Smooth muscle cell (in vitro differentiated cells): ENCODE results near the gene STIM2. TPM values are rescaled to one million over a fixed set of nuclear protein-coding genes. Genes with fewer than 3 reads are reported as not detected.

ENCODE experiments used
- DNase-seq: peaks from one replicate; lab custom pipeline; 2025; ENCODE audit not compliant: unreplicated experiment; lab: John Stamatoyannopoulos, UW
- H2AFZ ChIP-seq: fragments of 200-600 bp; sonication (generic); 2 replicates; pipeline ENCODE4 v1.6.0; 2016; ENCODE audit warnings: antibody characterized with exemption, low read depth, mild to moderate bottlenecking
- H3F3A ChIP-seq: fragments of 200-600 bp; sonication (generic); 2 replicates; pipeline ENCODE4 v1.6.0; 2017; ENCODE audit warnings: antibody characterized with exemption, low read depth
- H3K27ac ChIP-seq: fragments of 200-600 bp; sonication (generic); 2 replicates; pipeline ENCODE4 v1.5.1; 2016; ENCODE audit warnings: low read depth, mild to moderate bottlenecking
- H3K27me3 ChIP-seq: fragments of 200-600 bp; sonication (generic); 2 replicates; pipeline ENCODE4 v1.6.1; 2016; ENCODE audit warnings: low read depth, mild to moderate bottlenecking
- H3K36me3 ChIP-seq: fragments of 200-600 bp; sonication (generic); 2 replicates; pipeline ENCODE4 v1.5.1; 2016; ENCODE audit warnings: low read depth
- H3K4me1 ChIP-seq: fragments of 200-600 bp; sonication (generic); 2 replicates; pipeline ENCODE4 v1.5.1; 2016; ENCODE audit warnings: low read depth
- H3K4me2 ChIP-seq: fragments of 200-600 bp; sonication (generic); 2 replicates; pipeline ENCODE4 v1.6.0; 2016; ENCODE audit warnings: mild to moderate bottlenecking
- H3K4me3 ChIP-seq: fragments of 200-600 bp; sonication (generic); 2 replicates; pipeline ENCODE4 v1.5.1; 2016; ENCODE audit warnings: mild to moderate bottlenecking
- H3K79me2 ChIP-seq: fragments of 200-600 bp; sonication (generic); 2 replicates; pipeline ENCODE4 v1.6.0; 2016; ENCODE audit warnings: low read depth, mild to moderate bottlenecking
- H3K9ac ChIP-seq: fragments of 200-600 bp; sonication (generic); 2 replicates; pipeline ENCODE4 v1.6.0; 2016; ENCODE audit warnings: low read depth
- H3K9me3 ChIP-seq: fragments of 200-600 bp; sonication (generic); replicated peaks from 2 replicates; pipeline ENCODE4 v1.5.1; 2016; ENCODE audit warnings: low read depth
- H4K20me1 ChIP-seq: fragments of 200-600 bp; sonication (generic); 2 replicates; pipeline ENCODE4 v1.6.0; 2016; ENCODE audit warnings: low read depth
- CTCF ChIP-seq: fragments of 200-600 bp; sonication (generic); IDR thresholded peaks from 2 replicates; pipeline ENCODE4 v1.5.1; 2017; ENCODE audit warnings: borderline replicate concordance, mild to moderate bottlenecking, antibody characterized with exemption; ENCODE audit not compliant: insufficient read depth, poor library complexity, severe bottlenecking
- WGBS: methylation state at CpG from one replicate; pipeline ENCODE4 v1.1.7; 2016; ENCODE audit warnings: low lambda C conversion rate; 5-methylcytosine and 5-hydroxymethylcytosine counted together
- polyA plus RNA-seq: library from polyadenylated mRNA; unstranded; fragments of >200 nt; fragmentation: Nextera tagmentation; extraction: Ambion mirVana; gene quantifications from 2 replicates; pipeline ENCODE4 v1.2.1, GENCODE V29; 2016
- total RNA-seq: library from RNA; depleted of rRNA; stranded (reverse); fragments of >200 nt; gene quantifications from 2 replicates; pipeline ENCODE4 v1.2.3, GENCODE V29; 2014

STIM2 gene
- total and polyA plus RNA-seq, 2 experiments from 2014 or later, result 31.0 to 69.0 TPM

GRCh38 chr4:27020203-27020602 lies 159.6 kb downstream of the STIM2 start:
- Histone ChIP-seq H3K4me3 (no peak overlapping the region), H3K9ac (no peak overlapping the region), H3K79me2 (peaks cover 7% of the 10 kb centered on the region), H2AFZ (no peak overlapping the region), H3K36me3 (peaks cover 6% of the 10 kb centered on the region), H3K27ac (no peak overlapping the region), H3K4me2 (no peak overlapping the region), H3F3A (no peaks in the 10 kb centered on the region), H4K20me1 (no peaks in the 10 kb centered on the region), H3K9me3 (no peaks in the 10 kb centered on the region), H3K27me3 (no peaks in the 10 kb centered on the region), H3K4me1 (no peaks in the 10 kb centered on the region)
- DNase-seq, result no peak
- 97% methylated on average over 4 of the region's 4 CpGs for WGBS
- no peak for TF ChIP-seq CTCF

- Histone ChIP-seq H3K4me2 (no peak overlapping the region), H2AFZ (no peak overlapping the region), H3K27ac (no peak overlapping the region), H4K20me1 (no peaks in the 10 kb centered on the region), H3K9ac (no peak overlapping the region), H3K9me3 (no peaks in the 10 kb centered on the region), H3K79me2 (peaks cover 3% of the 10 kb centered on the region), H3K4me1 (no peaks in the 10 kb centered on the region), H3K4me3 (no peak overlapping the region), H3F3A (no peaks in the 10 kb centered on the region), H3K36me3 (peaks cover 6% of the 10 kb centered on the region), H3K27me3 (no peaks in the 10 kb centered on the region)
- DNase-seq, result no peak
- TF ChIP-seq CTCF, result no peak
Observed at GRCh38 chr4:27020603-27021002, 160.0 kb downstream of the STIM2 start.

- 51% methylated on average over 3 of the region's 3 CpGs for WGBS
- no peaks in the 10 kb centered on the region for H4K20me1 ChIP-seq
- H3K36me3 ChIP-seq, result peaks cover 6% of the 10 kb centered on the region
- no peak overlapping the region for H3K4me2 ChIP-seq
- no peaks in the 10 kb centered on the region for H3K79me2 ChIP-seq
- no peaks in the 10 kb centered on the region for H3F3A ChIP-seq
- no peak overlapping the region for H3K4me3 ChIP-seq
- no peaks in the 10 kb centered on the region for H3K9me3 ChIP-seq
- no peaks in the 10 kb centered on the region for H3K4me1 ChIP-seq
- no peak overlapping the region for H3K9ac ChIP-seq
- no peak for DNase-seq
- no peak overlapping the region for H2AFZ ChIP-seq
- H3K27me3 ChIP-seq, result no peaks in the 10 kb centered on the region
- no peak overlapping the region for H3K27ac ChIP-seq
- TF ChIP-seq CTCF, result no peak
Observed at GRCh38 chr4:27022963-27023362, 162.3 kb downstream of the STIM2 start.

- no peak for TF ChIP-seq CTCF
- DNase-seq, result no peak
- no peaks in the 10 kb centered on the region for H3K4me1 ChIP-seq
- no peaks in the 10 kb centered on the region for H3F3A ChIP-seq
- H2AFZ ChIP-seq, result no peak overlapping the region
- H4K20me1 ChIP-seq, result no peaks in the 10 kb centered on the region
- H3K4me2 ChIP-seq, result no peak overlapping the region
- no peaks in the 10 kb centered on the region for H3K9me3 ChIP-seq
- H3K27me3 ChIP-seq, result no peaks in the 10 kb centered on the region
- no peak overlapping the region for H3K9ac ChIP-seq
- 65% methylated on average over 4 of the region's 4 CpGs for WGBS
- H3K4me3 ChIP-seq, result no peak overlapping the region
- peaks cover 6% of the 10 kb centered on the region for H3K36me3 ChIP-seq
- no peak overlapping the region for H3K27ac ChIP-seq
- no peaks in the 10 kb centered on the region for H3K79me2 ChIP-seq
Observed at GRCh38 chr4:27023366-27023765, 162.7 kb downstream of the STIM2 start.
